HT1080 (cell line): ENCODE data around the gene SLC16A1. TPM values are rescaled to one million over a fixed set of nuclear protein-coding genes. Genes with fewer than 3 reads are reported as not detected.
"Not testable (repeated sequence)": the region's sequence is repeated elsewhere in the genome, so short reads cannot be mapped to it uniquely, and the experiment has no call there.

ENCODE experiments used
- DNase-seq: peaks from one replicate; pipeline ENCODE4 v3.0.0-alpha.2; 2015; ENCODE audit warnings: low read depth
- total RNA-seq: library from RNA; depleted of rRNA; stranded (reverse); fragments of >200 nt; shearing (Covaris generic); gene quantifications from 2 replicates; pipeline ENCODE4 v1.2.3, GENCODE V29; 2014

The SLC16A1 gene
- total RNA-seq, 1 experiment from 2014 or later, result 130 TPM

DNA sequence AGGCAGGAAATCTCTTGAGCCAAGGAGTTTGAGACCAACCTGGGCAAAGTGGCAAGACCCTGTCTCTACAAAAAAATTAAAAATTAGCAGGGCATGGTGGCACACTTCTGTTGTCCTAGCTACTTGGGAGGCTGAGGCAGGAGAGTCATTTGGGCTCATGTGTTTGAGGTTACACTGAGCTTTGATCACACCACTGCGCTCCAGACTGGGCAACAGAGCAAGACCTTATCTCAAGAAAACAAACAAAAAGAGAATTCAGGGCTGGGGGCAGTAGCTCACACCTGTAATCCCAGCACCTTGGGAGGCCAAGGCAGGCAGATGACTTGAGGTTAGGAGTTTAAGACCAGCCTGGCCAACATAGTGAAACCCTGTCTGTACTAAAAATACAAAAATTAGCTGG lies 17.8 kb upstream of the SLC16A1 start:
- no peak for DNase-seq

DNA sequence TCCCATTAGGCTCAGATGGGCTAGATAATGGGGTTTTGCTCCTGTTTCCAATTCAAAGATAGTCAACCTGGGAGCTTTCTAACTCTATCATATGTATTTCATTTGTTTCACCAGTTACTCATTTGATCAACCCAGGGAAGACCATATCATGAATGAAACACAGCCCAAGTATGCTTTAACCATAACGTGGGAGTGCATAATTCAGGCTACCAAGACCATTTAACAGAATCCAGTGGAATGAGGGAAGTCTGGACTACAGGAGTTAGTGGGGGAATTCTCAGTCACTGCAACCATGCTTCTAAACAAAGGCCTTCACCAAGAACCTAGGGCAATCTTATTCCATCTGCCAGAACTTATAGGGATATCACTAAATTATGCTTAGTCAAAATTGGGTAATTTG lies 15.0 kb upstream of the SLC16A1 start:
- DNase-seq, result no peak

DNA sequence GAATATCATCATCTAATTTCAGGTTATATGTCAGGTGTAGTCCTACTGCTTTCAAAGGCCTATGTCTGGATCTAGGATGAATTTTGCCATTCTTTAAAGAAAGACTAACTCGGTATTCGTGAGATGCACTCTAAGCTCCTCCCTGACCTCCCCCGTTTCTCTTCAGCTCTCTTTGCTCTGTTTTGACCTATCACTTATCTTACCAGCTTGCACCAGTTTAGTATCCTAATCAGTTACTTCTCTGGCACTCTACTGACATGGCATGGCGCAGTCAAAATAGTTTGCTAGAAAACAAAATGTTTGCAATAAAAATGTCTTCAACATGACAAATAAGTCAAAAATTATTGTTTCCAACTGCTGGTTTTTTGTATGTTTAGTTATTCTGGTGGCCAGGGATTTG lies 8.4 kb upstream of the SLC16A1 start:
- no peak for DNase-seq

DNA sequence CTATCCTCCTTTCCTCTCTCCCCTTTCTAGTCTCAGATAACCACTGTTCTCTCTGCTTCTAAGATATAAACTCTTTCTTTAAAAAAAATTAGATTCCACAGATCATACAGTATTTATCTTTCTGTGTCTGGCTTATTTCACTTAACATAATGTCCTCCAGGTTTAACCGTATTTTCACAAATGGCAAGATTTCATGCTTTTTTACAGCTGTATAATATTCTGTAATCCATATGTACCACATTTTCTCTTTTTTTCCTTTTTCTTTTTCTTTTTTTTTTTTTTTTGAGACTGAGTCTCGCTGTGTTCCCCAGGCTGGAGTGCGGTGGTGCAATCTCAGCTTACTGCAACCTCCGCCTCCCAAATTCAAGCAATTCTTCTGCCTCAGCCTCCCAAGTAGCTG lies 5.1 kb upstream of the SLC16A1 start:
- DNase-seq, result no peak

DNA sequence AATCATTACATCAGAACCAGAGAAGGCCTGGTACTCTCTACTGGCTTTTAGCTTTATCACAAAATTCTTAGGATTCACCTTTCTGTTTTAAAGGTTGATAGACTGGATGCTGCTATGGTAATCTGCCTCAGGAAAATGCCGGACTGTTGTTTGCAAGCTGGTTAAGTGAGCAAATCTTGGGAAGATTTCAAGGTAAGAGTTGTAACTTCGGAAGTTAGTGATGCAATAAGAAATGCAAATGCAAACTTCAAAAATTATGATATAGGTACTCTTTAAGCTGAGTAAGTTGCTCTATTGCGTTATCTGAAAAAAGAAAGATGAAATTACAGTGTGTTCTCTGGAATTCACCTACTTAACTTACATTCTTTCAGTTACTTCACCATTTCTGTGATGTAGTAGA lies 4.4 kb upstream of the SLC16A1 start:
- no peak for DNase-seq

DNA sequence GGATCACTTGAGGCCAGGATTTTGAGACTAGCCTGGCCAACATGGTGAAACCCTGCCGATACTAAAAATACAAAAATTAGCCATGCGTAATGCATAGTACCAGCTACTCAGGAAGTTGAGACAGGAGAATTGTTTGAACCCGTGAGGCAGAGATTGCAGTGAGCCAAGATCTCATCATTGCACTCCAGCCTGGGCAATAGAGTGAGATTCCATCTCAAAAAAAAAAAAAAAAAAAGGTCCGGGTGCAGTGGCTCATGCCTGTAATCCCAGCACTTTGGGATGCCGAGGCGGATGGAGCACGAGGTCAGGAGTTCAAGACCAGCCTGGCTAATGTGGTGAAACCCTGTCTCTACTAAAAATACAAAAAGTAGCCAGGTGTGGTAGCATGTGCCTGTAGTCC lies 2.2 kb upstream of the SLC16A1 start:
- DNase-seq, result not testable (repeated sequence)

DNA sequence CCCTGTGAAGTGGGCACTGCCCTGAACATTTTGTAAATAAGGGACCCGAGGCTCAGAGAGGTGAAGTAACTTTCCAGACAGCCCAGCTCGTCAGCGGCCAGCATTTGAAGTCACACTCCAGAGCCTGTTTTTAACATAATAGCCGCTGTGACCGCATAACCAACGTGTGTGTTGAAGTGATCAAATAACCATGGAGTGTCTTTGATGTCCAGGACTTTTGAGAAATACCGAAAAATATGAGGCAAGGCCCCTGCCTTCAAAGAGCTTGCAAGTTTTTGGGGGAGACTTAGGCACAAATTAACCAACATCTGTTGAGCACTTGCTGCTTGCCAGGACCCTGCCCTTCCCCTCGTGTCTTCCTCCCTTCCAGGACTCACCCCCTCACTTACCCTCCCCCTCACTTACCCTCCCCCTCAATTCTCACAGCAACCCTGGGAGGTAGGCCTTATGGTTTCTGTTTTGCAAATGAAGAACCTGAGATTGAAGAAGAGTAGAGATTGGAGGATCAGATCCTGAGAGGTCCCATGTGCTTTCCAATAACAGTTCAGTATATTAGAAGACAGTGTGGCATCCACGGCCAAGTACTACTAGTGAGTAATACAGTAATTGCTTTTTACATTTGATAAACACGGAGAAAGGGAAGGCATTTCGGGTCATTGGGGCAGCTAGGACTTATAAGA lies 1.3 kb upstream of the SLC16A1 start:
- DNase-seq, result peak; percentile 92

DNA sequence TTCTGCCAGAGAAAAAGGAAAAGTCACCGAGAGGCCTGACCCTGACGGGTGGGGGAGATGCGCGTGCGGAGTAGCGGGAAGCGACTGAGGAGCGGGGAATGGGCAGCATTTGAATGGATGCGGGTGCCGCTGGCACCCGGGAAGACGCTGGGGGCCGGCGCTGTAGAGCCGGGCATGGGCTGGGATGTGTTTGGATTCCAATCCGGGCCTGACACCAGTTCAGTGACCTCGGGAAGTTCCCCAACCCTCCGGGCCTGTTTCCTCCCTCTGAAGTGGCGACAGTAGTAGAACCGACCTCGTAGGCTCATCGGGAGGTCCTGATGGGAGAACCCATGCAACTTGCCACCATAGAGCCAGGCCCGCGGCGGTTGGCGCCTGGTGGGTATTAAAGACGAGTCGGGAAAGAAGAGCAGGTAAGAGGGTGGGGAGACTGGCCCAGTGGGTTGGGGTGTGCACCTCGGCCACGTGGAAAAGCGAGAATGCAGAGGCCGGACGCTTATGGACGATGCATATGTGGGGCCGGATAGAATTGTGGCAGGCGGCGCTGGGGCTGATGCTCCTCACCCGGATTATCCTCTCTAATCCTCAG lies 642 bp upstream of the SLC16A1 start:
- no peak for DNase-seq

DNA sequence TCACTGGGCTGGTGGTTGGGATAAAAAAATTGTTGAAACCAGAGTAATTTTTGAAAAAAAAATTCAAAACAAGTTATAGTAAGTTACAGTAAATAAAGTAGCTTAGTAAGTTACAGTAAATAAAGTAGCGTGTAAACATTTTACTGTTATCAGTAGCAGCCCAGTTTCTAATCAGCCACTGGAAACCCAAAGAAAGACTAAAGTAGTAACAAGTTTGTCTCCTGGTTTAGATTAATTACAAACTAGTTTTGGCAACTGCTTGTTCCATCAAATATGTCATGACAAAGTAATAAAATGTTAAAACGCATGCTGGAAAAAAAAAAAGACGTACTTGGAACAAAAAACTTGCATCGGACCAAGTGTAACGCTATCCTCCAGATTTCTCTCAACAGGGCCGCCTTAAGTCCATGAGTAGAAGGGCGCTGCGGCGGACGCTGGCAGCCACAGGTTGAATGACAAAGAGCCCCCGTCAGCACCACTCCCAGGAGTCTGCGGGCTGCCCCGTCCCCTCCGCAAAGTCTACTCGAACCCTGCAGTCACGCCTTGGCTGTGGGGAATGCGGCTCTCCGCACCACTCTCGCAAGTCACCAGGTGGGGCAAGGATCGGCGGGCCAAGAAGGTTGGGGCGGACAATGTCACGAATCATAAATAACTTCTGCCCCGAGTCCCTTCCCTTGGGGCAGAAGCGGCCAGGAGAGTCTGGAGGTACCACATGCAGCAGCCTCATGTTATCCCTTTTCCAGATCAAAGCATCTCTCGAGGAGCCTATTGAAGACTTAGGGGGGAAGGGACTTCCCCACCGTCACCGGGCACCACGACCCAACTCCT lies 837 bp downstream of the SLC16A1 start:
- peak; percentile 78 for DNase-seq

DNA sequence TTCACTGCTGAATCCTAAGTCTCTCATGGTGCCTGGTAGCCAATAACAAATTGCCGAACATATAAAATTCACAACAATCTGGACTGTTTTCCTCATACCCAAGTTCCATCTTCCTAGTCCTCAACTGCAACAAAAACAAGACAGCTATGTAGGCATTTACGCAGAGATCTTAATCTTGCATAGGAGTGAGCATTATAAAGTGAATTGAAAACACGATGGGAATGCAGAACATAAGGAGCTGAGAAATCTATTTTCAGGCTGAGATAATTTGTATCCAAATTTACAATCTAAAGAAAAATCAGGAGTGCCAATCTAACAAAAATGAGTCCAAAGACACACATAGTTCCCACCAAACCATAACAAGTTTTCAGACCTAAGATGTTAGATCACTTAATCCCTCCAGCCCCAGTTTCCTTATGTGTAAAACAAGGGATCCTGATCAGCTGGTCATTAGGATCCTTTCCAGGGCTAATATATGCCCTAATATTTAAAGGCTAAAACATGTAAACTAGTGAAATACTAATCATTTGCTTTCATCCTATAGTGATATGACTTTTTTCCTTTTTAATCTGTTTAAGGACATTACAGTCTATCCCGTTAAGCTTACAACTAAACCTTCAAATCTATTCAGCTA lies 1.9 kb downstream of the SLC16A1 start:
- no peak for DNase-seq

DNA sequence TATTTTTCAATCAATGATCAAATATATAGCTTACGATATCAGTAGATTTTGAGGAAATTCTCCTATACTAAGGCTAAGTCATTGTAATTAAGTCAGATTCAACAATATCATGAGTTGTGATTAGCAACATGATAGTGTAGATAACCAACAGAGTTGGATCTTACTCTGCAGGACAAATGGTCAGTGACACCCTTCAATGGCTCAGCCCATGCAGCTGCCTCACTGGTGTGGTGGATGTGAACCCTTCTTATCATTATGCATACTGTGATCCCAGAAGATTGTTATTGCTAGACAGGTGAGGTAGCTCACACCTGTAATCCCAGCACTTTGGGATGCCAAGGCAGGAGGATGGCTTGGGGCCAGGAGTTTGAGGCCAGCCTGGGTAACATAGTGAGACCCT lies 5.6 kb downstream of the SLC16A1 start:
- no peak for DNase-seq

DNA sequence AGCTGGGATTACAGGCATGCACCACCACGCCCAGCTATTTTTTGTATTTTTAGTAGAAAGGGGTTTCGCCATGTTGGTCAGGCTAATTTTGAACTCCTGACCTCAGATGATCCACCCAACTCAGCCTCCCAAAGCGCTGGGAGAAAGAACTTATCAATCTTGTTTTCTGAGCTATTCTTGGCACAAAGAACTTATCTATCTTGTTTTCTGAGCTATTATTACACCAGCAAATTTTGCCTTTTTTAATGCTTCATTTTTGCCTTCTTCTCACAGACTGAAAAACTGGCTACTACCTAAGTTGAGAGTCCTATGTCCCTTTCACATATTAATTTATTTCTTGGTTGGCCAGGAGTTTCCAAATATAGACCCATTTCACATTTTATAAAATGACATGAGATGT lies 9.3 kb downstream of the SLC16A1 start:
- no peak for DNase-seq

DNA sequence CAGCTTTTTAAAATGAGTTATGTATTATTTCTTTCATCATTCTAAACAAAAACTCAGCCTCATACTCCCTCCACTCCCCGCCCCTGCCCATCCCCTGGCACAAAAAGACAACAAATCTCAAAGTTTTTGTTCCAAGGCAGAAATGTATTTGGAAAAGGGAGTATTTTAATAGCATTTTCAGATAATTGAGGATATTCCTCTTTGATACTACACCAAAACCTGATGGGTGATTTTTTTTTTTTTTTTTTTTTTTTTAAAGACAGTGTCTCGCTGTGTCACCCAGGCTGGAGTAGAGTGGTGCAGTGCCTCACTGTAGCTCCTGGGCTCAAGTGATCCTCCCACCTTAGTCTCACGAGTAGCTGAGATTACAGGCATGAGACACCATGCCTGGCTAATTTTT lies 16.2 kb downstream of the SLC16A1 start:
- DNase-seq, result no peak

DNA sequence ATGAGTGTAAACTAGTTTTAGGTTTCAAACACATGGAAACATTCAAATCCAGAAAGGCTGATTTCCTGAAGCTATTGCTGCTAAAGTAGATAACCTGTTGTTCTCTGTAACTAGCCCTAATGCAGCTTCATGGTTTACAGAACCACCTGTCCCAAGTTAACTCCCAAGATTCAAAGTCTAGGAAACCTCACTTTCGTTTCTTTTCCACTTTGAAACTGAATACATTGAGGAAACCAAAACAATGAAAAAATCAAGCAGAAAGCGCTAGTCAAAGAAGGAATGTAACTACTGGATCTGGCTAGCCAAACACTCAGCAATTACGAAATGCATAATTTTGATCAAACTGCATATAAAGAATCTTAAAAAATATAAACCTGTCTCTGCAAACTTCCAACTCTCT lies 17.8 kb downstream of the SLC16A1 start:
- DNase-seq, result no peak

DNA sequence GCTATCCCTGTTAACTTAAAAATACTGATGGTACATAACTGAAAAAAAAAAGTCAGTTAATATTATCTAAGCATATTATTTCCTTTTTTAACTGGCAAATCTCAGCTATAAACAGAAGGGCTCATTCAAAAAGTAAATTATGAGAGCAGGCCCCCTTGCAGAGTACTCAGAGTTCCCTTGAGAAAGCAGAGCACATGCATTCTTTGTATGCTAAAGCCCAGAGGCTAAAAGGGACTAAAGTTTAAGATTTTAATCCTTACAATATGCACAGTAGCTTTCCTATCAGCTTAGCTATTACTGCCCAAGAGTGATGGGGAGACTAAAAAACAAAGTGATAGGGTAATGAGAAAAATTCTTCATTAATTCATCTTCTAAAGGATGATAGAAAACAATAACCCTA lies 18.5 kb downstream of the SLC16A1 start:
- no peak for DNase-seq

DNA sequence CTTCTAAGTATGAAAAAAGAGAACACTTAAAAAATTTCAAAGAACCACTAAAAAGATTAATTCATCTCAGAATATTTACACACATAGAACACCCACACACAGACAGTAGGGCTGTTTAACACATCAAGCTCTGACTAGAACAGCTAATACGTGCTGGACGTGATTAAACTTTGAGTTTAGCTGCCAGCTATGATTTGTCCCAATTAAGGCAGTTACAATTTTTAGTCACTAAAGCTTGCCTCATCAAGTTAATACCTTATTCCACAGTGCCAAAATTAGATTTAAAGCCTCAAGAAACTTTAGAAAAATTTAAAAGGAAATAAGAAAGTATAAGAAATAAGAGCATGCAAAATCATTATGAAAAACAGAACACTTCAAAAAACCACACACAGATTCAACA lies 18.9 kb downstream of the SLC16A1 start:
- no peak for DNase-seq

DNA sequence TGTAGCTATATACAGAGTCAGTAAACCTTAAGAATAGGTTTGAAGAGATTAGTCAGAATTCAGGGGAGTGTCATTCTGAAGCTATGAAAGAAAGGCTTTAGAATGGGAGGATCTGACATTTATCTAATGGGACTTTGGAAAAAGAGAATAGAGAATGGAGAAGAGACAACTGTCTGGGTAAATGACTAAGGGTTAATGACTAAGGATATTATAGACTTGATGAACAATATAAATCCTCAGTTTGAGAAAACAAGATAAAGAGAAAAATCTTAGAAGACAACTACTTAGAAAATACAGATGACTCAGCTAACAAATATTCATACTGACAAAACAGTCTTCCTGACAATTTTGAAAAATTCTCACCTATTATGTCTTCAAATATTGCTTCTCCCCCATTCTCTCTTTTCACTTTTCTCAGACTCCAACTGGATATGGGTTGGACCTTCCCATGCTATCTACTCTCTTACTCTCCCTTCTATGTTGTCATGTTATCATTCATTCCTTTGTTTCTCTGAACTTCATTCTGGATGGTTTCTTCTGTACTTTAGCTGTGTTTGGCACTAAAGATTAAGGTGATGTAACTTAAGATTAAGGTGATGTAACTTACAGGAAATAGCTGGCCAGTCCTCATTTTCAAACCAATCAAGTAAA lies 20.4 kb downstream of the SLC16A1 start:
- peak; percentile 65 for DNase-seq

DNA sequence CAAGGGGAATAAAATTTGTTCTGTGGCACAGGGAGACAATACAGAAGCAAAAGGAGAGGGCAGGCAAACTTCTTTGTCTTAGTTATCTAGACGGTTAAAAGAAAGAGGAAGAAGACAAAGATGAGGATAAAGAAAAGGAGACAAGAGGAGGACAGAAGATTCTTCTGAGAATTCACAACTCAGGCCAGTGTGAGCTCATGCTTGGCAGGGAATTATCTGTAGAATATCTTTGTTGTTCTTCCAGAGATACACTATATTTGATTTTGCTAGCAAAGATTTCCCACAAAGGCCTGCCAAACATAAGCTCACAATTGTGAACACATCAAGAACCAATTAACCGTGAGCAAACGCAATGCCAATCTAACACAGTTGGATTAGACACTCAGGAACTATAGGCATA lies 21.4 kb downstream of the SLC16A1 start:
- no peak for DNase-seq

DNA sequence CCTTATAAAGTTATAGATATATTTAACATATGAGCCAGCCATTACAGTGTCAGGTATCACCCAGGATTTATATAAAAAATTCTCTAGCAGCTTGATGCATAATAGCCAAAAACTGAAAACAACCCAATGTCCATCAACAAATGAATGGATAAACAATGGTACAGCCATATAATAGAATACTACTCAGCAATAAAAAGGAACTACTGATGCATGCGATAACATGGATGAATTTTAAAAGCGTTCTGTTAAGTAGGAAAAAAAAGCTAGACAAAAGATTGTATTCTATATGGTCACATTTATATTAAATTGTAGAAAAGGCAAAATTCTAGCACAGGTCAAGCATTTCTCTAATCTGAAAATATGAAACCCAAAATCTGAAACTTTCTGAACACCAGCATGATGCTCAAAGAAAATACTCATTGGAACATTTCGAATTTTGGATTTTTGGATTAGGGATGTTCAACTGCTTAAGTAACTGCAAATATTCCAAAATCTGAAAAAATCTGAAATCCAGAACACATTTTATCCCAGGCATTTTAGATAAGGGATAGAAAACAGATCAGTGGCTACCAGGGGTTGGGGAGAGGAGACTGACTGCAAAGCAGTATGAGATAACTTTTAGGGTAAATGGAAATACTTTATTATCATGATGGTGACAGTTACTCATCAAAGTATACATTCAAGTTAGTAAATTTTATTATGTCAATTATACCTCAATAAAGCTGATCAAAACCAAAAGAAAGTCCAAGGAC lies 22.0 kb downstream of the SLC16A1 start:
- DNase-seq, result no peak

DNA sequence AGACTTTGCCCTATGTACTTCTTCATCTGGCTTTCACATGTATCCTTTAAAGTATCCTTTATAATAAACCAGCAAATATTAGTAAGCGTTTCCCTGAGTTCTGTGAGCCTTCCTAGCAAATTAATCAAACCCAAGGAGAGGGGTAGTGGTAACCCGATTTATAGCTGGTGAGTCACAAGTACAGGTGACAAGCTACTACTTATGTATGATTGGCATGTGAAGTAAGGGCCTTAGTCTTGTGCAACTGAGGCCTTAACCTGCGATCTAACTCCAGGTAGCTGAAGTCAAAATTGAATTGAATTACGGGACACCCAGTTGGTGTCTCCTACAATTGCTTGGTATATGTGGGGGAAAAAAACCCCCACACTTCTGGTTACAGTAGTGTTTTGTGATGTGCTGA lies 26.0 kb downstream of the SLC16A1 start:
- no peak for DNase-seq

DNA sequence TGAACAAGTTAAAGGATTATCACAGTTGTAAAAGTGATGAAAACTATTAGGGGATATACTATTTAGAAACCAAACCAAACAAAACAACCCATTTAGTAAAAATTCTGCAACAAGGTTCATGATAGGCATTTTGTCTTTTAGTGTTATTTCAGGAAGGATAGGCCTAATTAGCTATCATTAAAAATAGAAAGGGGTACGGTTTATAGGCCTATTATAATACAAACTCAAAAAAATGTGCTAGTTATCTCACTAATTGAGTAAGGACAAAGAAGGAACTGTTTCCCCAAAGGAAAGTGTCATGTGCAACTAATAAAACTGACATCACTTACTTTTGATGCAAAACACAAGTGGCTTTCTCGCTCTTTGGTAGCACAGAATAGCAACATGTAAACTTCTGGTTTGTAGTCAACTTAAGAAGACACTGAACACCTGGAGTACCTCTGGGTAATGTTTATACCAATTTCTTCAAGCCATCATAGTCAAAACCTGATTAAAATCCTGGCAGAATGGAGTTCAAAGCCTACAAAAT lies 28.5 kb downstream of the SLC16A1 start:
- DNase-seq, result no peak
